HG03103 (cell line): Measurements from ENCODE around the gene GSS.

Source experiments
- ATAC-seq: cut with Tn5 transposase; IDR thresholded peaks from one replicate; pipeline ENCODE4 v1.9.1; 2021; ENCODE audit warnings: low read depth; ENCODE audit not compliant: unreplicated experiment

GSS gene

DNA sequence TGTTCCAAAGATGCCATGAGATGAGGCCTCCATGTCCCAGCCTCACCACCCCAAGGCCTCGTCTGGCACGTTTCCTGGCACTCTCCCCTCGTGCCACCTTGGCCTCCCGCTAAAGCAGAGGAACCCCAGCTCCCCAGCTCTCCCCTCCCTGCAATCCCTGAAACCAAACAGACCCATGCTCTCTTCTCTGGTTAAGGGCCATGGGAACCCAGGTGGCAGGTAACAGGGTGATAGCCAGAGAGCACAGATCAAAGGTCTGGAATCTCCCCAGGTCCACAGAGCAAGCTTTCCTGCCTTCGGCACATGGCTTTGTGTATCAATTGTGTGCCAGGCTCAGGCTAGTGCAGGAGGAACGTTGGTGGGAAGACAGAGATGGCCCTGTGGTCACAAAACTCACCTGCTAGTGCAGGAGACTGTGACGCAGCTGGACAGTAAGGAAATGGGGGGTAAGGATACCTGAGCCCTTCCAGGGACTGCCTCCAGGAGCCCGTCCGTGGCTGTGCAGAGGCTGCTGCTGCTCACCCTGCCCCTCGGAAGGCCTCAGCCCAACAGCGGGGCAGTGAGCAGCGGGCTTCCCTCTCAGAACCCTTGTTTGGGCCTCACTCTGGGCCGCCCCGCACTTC, 39.0 kb upstream of the GSS start:
- ATAC-seq = no peak

DNA sequence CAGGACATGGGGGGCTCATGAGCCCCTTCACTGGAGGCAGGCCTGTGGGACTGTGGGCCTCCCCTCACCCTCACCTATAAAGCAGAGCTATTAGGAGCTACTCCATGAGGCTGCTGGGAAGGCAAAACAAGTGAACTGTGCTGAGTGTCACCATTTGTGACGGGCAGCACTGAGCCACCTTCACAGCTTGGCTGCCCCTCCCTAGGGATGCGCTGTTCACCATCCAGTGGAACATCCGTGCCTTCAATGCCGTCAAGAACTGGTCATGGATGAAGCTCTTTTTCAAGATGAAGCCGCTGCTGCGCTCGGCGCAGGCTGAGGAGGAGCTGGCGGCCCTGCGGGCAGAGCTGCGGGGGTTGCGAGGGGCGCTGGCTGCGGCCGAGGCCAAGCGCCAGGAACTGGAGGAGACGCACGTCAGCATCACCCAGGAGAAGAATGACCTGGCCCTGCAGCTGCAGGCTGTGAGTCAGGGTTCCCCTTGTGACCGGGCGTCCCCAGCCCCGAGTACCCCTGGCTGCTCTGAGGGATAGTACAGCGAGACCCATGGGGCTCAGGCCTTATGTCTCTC, 38.4 kb upstream of the GSS start:
- no peak for ATAC-seq

DNA sequence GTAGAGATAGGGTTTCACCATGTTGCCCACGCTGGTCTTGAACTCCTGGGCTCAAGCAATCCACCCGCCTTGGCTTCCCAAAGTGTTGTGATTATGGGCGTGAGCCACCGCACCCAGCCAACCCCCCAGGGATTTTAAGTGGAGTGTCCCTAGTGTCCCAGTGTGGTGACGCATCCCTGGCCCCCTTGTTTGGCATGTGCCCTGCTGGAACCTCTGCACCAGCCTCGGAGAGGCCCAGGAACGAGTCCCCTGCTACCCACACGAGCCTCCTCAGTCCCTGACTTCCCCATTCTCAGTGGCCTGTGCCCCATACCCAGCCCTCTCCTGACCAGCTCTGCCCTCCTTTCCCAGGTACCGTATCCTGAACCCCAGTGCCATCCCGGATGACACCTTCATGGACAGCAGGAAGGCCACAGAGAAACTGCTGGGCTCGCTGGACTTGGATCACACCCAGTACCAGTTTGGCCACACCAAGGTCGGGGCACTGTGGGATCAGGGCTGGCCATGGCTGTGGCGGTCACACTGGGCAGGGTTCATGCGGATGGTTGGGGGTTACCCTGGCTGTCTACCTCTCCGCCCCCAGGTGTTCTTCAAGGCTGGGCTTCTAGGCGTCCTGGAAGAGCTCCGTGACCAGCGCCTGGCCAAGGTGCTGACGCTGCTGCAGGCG, 37.3 kb upstream of the GSS start:
- ATAC-seq = no peak

DNA sequence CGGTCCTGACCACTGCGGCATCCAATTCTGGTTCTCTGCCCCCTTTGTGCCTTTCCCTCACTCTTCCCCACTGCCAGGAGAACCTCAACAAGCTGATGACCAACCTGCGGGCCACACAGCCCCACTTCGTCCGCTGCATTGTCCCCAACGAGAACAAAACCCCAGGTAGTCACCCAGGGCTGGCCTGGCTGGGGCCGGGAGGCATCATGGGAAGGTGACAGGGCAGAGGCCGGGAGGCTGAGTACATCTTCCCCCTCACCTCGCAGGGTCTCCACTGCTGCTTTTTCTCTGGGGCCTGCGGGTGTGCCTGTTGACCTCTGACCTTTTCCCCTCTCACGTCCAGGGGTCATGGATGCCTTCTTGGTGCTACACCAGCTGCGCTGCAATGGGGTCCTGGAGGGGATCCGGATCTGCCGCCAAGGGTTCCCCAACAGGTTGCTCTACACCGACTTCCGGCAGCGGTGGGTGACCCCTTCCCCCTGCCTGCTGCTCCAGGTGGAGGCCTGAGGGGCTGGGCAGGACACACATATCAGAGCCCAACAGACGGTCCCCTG, 35.1 kb upstream of the GSS start:
- ATAC-seq = no peak

DNA sequence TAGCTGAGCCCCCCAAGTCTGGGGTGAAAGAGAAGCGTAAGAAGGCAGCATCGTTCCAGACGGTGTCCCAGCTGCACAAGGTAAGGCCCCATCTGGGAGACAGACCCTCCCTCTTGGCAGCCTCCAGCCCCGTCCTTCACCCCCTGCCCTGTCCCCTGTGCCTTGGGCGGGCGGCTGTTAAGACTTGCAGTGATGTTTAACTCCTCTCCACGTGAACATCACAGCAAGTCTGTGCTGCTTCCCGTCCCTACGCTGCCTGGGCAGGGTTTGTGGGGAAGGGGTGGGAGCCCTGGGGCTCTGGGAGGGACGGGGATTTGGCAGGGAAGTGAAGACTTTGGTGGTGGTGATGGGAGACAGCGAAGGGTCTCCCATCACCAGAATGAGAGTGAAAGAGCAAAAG, 34.6 kb upstream of the GSS start:
- ATAC-seq = no peak

DNA sequence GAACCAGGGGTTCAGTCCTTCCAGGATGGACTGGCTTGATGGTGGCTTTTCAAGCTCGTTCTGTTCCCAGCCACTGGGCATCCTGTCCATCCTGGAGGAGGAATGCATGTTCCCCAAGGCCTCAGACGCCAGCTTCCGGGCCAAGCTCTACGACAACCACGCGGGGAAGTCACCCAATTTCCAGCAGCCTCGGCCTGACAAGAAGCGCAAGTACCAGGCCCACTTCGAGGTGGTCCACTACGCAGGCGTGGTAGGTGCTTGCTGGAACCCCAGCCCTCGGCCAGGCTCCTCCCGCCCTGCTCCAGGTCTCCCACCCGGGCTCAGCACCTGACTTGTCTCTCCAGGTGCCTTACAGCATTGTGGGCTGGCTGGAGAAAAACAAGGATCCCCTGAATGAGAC, 34.1 kb upstream of the GSS start:
- ATAC-seq = no peak

DNA sequence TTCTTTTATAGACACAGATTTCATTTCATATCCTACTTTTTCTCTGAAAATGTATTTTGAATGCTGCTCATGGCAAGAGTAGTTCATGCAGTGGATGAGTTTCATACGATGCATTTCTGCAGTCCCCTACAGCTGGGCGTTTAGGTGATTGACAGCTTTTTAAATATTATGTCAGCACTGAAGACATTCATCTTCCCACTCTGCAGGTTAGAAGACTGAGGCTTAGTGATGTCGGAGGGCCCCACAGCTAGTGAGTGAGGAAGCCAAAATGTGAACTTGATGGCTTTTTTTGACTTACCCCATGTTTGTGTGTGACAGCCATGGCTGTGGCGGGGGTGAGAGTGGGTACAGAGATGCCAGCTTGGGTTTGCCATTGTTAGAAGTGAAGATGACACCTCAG, 33.5 kb upstream of the GSS start:
- ATAC-seq = no peak

DNA sequence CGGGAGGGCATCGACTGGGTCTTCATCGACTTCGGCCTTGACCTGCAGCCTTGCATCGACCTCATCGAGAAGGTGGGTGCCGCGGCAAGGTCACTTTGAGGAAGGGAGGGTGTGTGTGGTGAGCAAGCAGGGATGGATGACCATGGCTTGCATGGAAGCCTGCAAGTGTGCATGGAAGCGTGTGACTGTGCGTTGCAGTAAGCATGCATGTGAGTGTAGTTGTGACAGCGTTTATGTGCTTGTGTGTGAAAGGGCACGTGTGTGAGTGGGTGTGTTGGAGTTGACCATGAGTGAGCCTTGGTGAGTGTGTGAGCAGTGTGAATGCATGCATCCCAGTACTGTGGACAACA, 32.6 kb upstream of the GSS start:
- ATAC-seq = no peak

DNA sequence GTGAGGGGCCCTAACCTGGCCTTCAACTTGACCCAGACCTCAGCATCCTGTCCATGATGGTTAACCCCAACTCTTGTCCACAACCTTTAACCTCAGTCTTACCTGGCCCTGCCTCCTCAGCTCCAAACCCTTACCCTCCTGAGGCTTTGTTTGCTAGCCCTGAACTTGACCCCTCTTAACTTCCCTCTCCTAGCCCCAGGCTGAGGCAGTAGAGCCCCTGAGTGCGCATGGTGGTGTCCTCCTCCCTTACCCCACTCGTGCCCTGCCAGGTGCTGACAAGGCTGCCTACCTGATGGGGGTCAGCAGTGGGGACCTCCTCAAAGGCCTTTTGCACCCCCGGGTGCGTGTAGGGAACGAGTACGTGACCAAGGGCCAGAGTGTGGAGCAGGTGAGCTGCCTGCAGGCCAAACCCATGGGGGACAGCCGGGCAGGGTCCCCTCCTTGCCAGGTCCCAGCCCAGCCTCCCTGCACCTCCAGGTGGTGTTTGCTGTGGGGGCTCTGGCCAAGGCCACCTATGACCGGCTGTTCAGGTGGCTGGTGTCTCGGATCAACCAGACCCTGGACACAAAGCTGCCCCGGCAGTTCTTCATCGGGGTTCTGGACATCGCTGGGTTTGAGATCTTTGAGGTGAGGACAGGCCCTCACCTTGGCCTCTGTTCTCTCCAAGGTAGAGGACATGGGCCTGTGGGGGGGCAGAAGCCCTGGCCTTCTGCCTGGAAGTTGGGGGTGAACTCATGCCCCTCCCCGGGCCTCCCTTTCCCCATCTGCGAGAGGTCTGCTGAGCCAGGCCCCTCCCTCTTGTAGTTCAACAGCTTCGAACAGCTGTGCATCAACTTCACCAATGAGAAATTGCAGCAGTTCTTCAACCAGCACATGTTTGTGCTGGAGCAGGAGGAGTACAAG, 31.9 kb upstream of the GSS start:
- no peak for ATAC-seq

DNA sequence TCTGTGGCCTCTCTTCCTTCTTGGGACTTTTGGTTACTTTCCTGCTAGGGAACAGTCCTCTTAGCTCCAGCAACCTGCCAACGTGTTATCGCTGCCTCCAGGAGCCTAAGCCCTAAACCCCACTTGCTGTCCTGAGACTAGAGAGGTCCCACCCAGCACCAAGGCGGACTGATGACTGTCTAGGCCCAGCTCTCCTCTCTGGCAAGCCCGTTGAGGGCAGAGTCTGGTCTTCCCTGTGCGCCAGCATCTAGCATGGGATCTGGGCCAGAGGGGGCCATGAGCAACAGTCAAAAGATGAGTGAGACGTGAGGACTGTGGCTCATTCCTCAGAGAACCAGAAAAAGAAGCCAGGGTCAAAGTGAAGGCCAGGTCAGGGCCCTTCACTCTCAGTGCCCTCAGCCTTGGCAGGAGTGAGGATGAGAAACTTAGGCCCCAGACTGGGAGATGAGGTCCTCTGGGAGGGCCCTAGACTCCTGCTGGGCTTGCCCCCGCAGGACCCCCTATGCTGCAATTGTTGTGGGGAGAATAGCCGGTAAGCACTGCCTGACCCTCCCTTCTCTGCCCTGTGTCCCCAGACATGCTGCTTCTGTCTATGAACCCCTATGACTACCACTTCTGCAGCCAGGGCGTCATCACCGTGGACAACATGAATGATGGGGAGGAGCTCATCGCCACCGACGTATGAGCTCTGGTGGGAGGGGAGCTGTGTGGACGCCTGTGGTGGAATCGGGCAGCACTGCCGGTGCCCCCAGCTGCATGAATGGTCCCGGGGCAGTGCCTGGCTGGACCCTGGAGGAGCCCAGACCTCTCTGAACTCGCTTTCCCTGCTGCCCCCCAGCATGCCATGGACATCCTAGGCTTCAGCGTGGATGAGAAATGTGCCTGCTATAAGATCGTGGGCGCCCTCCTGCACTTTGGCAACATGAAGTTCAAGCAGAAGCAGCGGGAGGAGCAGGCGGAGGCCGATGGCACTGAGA, 31.0 kb upstream of the GSS start:
- no peak for ATAC-seq

DNA sequence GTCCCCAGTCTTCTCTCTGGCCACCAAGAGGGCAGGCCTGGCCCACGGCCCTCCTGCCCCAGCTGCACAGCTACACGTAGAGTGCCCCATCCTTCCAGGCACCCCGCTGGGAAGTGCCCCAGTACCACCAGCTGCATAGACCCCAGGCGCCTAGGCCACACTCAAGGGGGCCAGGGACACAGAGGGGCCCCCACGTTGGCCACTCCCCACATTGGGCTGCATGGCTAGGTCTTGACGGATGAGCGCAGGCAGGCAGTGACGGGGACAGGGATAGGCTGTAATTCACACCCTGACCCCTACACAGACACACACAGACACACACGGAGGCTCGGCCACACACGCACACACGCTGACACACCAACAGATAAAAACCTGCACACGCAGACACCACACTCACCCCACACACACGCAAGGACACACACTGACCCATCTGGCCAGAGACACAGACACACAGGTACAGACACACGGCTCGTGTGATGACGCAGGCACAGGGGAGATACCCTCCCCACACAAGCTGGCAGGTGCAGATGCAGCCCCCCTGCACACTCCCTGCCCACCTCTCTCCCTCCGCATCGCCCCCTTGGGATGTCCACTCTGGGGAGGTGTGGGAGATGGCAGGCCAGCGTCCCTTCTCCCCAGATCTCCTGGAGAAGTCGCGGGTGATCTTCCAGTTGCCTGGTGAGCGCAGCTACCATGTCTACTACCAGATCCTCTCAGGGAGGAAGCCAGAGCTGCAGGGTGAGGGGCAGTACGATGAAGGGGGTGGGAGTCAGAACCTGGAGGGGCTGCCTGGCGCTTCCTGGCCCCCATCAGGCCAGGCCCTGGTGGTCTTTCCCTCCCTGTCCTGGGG, 30.1 kb upstream of the GSS start:
- ATAC-seq = no peak

DNA sequence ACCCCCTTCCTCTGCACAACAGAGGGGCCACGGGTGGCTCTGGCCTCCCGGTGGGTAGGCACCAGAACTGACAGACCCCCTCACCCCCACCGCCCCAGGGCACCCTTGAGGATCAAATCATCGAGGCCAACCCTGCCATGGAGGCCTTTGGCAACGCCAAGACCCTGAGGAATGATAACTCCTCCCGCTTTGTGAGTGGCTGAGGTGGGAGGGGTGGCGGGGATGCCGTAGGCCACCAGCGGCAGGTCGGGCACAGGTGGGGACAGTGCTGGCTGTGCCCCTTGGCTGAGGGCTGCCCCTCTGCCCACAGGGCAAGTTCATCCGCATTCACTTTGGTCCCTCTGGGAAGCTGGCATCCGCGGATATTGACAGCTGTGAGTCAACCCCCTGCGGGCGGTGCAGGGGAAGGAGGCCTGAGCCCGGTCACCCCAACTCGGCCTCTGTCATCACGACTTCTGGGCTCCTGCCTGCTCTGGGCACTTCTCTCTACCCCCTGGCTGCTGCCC, 29.2 kb upstream of the GSS start:
- no peak for ATAC-seq

DNA sequence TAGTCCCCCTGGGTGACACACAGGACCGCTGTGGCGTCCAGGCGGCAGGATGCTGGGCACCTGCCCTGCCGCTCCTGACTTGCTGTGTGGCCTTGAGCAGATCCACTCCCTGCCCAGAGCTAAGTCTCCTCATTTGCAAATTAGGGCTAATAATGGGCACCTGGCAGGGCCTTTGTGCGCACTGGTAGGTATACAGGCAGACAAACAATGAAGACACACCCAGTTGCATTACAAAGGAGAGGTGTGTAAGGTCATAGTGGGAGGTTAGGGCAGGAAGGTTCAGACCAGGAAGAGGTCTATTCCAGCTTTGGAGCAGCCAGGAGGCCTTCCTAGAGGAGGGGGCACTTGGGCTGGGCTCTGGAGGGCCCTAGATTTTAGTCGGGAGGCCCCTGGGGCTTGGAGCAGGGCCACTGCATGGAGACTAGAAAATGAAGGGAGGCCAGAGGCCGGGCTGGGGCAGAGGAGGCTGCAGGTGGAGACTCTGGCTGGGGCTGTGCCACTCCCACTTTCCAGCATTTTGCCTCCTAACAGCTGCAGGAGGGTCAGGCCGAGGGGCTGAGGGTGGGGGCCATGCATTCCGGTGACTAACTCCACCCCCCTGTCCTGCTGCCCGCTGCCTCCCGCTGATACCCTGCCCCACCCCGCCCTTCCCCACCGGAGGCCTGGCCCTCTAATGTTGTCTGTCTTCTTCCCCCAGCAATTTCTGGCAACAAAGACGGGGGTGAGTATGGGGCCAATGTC, 28.6 kb upstream of the GSS start:
- ATAC-seq = no peak

DNA sequence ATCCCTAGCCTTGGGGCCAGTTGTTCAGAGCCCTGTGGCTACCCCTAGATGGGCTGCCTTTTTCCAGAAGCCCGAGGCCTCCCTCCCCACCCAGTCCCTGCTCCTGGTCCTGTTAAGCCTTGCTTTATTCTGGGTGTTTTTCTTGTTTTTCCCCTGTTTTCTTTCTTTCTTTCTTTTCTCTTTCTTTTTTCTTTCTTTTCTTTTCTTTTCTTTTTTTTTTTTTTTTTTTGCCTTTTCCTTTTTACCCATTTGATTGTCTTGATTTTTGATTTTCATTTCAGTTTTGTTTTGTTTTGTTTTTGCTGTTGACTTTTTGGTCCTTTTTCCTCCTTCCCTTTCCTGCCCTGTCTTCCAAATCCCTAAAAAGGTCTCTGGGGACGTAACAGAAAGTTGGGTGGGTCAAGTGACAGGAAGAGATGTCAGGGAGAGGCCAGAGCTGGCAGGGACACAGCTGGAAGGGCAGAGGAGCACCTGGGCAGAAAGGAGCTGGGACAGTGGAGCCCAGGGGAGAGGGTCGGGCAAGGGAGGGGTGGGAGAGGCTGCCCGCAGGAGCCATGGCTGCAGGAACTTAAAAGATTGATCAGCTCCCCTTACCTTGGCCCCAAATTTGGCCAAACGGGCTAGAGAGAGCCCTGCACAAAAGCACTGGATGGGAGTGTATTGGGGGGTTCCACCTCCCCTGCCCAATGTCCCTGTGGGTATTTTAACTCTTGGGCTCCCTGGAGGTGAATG, 27.6 kb upstream of the GSS start:
- ATAC-seq = no peak

DNA sequence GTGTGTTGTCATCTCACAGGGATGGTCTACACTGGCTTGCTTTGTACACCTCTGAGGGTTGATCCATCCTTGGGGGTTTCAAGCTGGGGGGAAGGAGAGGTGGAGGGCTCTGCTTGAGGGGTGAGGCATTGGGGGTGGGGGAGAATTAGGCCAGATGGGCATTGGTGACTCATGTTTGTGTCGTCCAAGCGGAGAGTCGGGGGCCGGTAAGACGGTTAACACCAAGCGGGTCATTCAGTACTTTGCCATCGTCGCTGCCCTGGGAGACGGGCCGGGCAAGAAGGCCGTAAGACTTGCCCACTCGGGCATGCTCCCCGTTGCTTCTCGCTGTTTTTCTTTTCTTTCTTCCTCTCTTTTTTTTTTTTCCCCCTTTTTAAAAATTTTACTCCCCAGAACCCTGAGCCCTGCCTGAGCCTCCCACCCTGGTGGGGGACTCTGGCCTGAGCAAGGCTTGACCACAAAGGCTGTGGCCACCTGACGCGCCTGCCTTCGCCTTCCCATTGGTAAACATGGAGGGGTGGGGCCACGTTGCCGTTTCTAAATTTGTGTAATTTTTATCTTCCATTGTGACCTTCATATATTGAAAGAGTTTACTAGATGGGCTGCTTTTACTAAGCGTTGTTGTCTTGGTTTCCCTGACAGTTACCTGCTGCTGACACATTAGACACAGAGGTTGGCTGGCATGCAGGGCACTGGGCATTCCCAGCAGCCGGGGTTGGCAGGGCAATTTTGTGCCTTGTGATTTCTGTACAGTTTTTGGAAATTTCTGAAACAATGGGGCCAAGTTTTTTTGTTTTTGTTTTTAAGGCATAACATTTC, 26.9 kb upstream of the GSS start:
- ATAC-seq = no peak

DNA sequence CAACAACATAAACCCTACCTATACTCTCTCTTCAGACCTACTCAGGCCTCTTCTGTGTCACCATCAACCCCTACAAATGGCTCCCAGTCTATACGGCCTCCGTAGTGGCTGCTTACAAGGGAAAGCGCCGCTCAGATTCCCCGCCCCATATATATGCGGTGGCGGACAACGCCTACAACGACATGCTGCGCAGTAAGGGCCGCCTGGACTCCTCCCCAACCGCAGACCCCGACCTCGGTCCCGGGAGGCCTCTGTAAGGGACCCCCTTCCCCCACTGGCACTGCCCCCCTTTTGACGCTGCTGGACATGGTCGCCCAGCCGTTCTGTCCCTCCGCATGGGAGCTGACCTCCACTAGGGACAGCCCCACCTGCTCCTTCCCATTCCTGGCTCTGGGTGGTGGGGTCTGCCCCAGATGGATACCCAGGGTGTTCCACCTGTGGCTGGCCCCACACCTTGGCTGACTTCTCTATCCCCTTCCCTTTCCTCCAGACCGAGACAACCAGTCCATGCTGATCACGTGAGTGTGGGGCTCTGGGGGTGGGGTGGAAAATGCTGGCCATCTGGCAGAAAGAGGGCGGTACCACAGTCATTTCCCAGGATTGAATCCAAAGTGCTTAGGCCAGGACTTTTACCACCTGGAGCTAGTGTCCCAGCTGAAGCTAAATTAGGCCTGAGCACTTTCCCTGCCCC, 25.1 kb upstream of the GSS start:
- ATAC-seq = no peak
